HepG2 (cell line): ENCODE results near the gene ZDHHC14. TPM values are rescaled to one million over a fixed set of nuclear protein-coding genes. Genes with fewer than 3 reads are reported as not detected.

Experiments used
- CSRNP1 ChIP-seq: sonication (generic); formaldehyde crosslinking; IDR thresholded peaks from 2 replicates; pipeline ENCODE4 v1.8.1; 2023; ENCODE audit warnings: mild to moderate bottlenecking, missing genetic modification reagents
- EED ChIP-seq: sonication (generic); formaldehyde crosslinking; IDR thresholded peaks from 2 replicates; pipeline ENCODE4 v1.5.0; 2020; ENCODE audit warnings: mild to moderate bottlenecking, missing genetic modification reagents
- EP300 ChIP-seq, 3 experiments: sonication (generic) in 1 of 3; formaldehyde crosslinking in 1 of 3; IDR thresholded peaks; 2 replicates each; pipeline versions ENCODE4 v1.5.1 to v1.6.1; 2011 to 2020; ENCODE audit warnings: low read depth in 2 of 3, low read length in 2 of 3, borderline replicate concordance in 1 of 3, improper control_type of control experiment in 1 of 3, mild to moderate bottlenecking in 1 of 3, missing genetic modification reagents in 1 of 3, moderate library complexity in 1 of 3
- FIP1L1 ChIP-seq: fragments of 200-400 bp; formaldehyde crosslinking; IDR thresholded peaks from 2 replicates; pipeline ENCODE4 v1.6.1; 2018; ENCODE audit warnings: low read depth, mild to moderate bottlenecking, low read length, moderate library complexity, borderline replicate concordance; ENCODE audit not compliant: insufficient read depth
- HNF4G ChIP-seq, 2 experiments: sonication (generic) in 1 of 2; formaldehyde crosslinking in 1 of 2; IDR thresholded peaks; 2 replicates each; pipeline versions ENCODE4 v1.4.0 to v1.6.1; 2011 to 2020; ENCODE audit warnings: borderline replicate concordance in 2 of 2, low read depth in 2 of 2, mild to moderate bottlenecking in 2 of 2, low read length in 1 of 2, missing genetic modification reagents in 1 of 2, moderate library complexity in 1 of 2
- KAT7 ChIP-seq: IDR thresholded peaks from 2 replicates; pipeline ENCODE4 v1.6.1; 2018; ENCODE audit warnings: borderline replicate concordance, missing compliant biosample characterization
- MXI1 ChIP-seq: IDR thresholded peaks from 3 replicates; pipeline ENCODE4 v1.6.1; 2012; ENCODE audit warnings: low read depth, low read length, inconsistent platforms, borderline replicate concordance
- PLSCR1 ChIP-seq: sonication (generic); formaldehyde crosslinking; IDR thresholded peaks from 2 replicates; pipeline ENCODE4 v1.5.0; 2020; ENCODE audit warnings: missing genetic modification reagents, mild to moderate bottlenecking, borderline replicate concordance
- ZBTB39 ChIP-seq: sonication (generic); formaldehyde crosslinking; IDR thresholded peaks from 2 replicates; pipeline ENCODE4 v1.5.0; 2020; ENCODE audit warnings: missing genetic modification reagents
- ZFP36L2 ChIP-seq: sonication (generic); formaldehyde crosslinking; IDR thresholded peaks from 2 replicates; pipeline ENCODE4 v1.4.0; 2020; ENCODE audit warnings: missing genetic modification reagents
- ZNF512 ChIP-seq: sonication (generic); formaldehyde crosslinking; IDR thresholded peaks from 2 replicates; pipeline ENCODE4 v1.4.0; 2020; ENCODE audit warnings: mild to moderate bottlenecking, missing genetic modification reagents
- ZNF629 ChIP-seq: sonication (generic); formaldehyde crosslinking; conservative IDR thresholded peaks from 2 replicates; pipeline ENCODE4 v1.5.0; 2020; ENCODE audit warnings: missing genetic modification reagents
- ZNF644 ChIP-seq: IDR thresholded peaks from 2 replicates; pipeline ENCODE4 v1.6.1; 2016; ENCODE audit warnings: low read depth
- ZNF660 ChIP-seq: sonication (generic); formaldehyde crosslinking; IDR thresholded peaks from 2 replicates; pipeline ENCODE4 v1.5.1; 2020; ENCODE audit warnings: mild to moderate bottlenecking, low read depth, missing genetic modification reagents, borderline replicate concordance
- ZXDC ChIP-seq: sonication (generic); formaldehyde crosslinking; IDR thresholded peaks from 2 replicates; pipeline ENCODE4 v1.5.0; 2020; ENCODE audit warnings: mild to moderate bottlenecking, missing genetic modification reagents
- polyA plus RNA-seq, 8 experiments: library from polyadenylated mRNA; depleted of rRNA in 3 of 8; stranded (reverse) in 7 of 8; unstranded in 1 of 8; fragments of >200 nt; fragmentation: Illumina TruSeq in 4 of 8; extraction: Trizol in 4 of 8; gene quantifications; 2 replicates each; pipeline versions ENCODE4 v1.2.1 to v1.2.3, GENCODE V29; 2011 to 2016; ENCODE audit warnings: low read depth in 4 of 8, missing spikeins in 1 of 8, mixed read lengths in 1 of 8; ENCODE audit not compliant: insufficient read depth in 1 of 8
- total RNA-seq, 5 experiments: library from RNA; depleted of rRNA; stranded (reverse); fragments of >200 nt; fragmentation: Illumina TruSeq; extraction: Trizol; gene quantifications; 2 replicates each; pipeline ENCODE4 v1.2.3, GENCODE V29; 2016; ENCODE audit warnings: low read depth in 1 of 5

Gene ZDHHC14
- total and polyA plus RNA-seq, 2 of the 13 experiments (the other 11 are each of a cell fraction or from before 2014, with no cell fraction given), result 3.7 to 9.5 TPM

GRCh38 chr6:157530724-157531168, 149.8 kb downstream of the ZDHHC14 start (continued):
- TF ChIP-seq ZBTB39 (CRISPR knock-in tag) (no peak), PLSCR1 (CRISPR knock-in tag) (no peak), EP300 (IDR thresholded peaks at IDR 0.05; ENCODE audit: low read depth in 2 of 2, low read length in 2 of 2) (peak in 1 of 2 experiments; percentile 85; a peak in 1 of 4 replicates), EP300 (CRISPR knock-in tag; IDR thresholded peaks at IDR 0.05; ENCODE audit: borderline replicate concordance) (no peak), ZNF644 (peak; percentile 93; the same call in 1 of the 2 replicates), ZNF660 (CRISPR knock-in tag) (no peak), MXI1 (peak; percentile 79; the same call in 1 of the 3 replicates), ZNF512 (CRISPR knock-in tag) (0 out of 2 replicates have a peak, but pooled peaks have one; percentile 8), ZXDC (CRISPR knock-in tag) (0 out of 2 replicates have a peak, but pooled peaks have one; percentile 27), ZFP36L2 (CRISPR knock-in tag) (no peak), CSRNP1 (peak; percentile 15; the same call in 1 of the 2 replicates), HNF4G (IDR thresholded peaks at IDR 0.05; ENCODE audit: borderline replicate concordance, low read depth, low read length) (peak; percentile 99; the same call in 1 of the 2 replicates), HNF4G (CRISPR knock-in tag; IDR thresholded peaks at IDR 0.05; ENCODE audit: borderline replicate concordance, low read depth) (no peak), EED (no peak), FIP1L1 (no peak), ZNF629 (CRISPR knock-in tag) (peak; percentile 64), KAT7 (CRISPR knock-in tag) (0 out of 2 replicates have a peak, but pooled peaks have one; percentile 93)
